Astrocyte of the spinal cord (primary cell): ENCODE data around the gene VPS45.

ENCODE experiments used
- DNase-seq: peaks from one replicate; pipeline ENCODE4 v3.0.0; 2011; ENCODE audit warnings: low read depth, low spot score
- H3K4me3 ChIP-seq: 2 replicates; pipeline ENCODE4 v1.5.1; 2011; ENCODE audit warnings: low read depth, mild to moderate bottlenecking, low read length, moderate library complexity
- CTCF ChIP-seq: IDR thresholded peaks from 2 replicates; pipeline ENCODE4 v1.5.1; 2012; ENCODE audit warnings: low read depth, mild to moderate bottlenecking, low read length, inconsistent platforms
- in situ Hi-C: cut with HindIII; loops from 2 replicates; pipeline ENCODE4 v1.10.0; 2017; ENCODE audit warnings: low sequenced_read_pairs

The VPS45 gene

GRCh38 chr1:150060260-150060659 lies 7.3 kb upstream of the VPS45 start:
- no peak for TF ChIP-seq CTCF
- in situ Hi-C loops, result no loop called here
- H3K4me3 ChIP-seq, result no peak overlapping the region
- no peak for DNase-seq

DNA sequence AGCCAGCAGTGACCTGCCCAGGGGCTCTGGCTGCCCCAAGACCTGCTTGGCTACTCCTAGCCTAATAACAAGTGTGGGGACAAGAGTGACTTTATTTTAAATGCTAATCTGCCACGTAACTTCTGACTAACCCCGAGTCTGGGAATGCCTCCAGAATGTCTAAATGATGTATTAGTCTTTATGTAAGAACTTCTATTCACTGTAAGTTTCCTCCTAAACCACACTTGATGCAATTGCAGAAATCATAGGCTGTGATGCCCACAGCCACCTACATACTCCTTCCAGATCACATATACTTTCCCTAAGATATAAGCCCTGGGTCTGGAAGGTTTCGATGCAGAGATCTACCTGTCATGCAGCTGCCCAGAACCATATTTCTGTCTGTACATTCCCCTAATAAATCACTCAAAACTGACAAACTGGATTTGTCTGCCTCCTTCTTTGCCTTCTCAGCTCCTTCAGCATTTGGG lies 5.9 kb upstream of the VPS45 start:
- in situ Hi-C loops, result no loop called here
- H3K4me3 ChIP-seq, result no peak overlapping the region
- DNase-seq, result peak; percentile 94
- TF ChIP-seq CTCF, result no peak

DNA sequence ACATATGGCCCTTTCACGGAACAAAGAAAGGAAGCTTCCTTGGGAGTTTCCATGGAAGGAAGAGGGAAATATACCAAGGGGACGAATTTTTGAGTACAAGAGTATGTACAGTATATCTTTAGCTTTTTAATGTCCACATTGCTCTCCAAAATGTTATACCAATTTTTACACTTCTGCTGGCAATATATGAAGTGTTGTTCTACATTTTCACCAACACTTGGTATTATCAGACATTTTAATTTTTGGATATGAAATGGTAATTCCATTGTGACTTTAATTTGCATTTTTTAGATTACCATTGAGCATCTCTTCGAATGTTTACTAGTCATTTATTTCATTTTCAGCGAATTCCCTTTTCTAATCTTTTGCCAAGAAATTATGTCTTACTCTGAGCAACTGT lies 5.5 kb upstream of the VPS45 start:
- TF ChIP-seq CTCF, result no peak
- H3K4me3 ChIP-seq, result no peak overlapping the region
- no peak for DNase-seq
- in situ Hi-C loops, result no loop called here

- no peak overlapping the region for H3K4me3 ChIP-seq
- TF ChIP-seq CTCF, result no peak
- in situ Hi-C loops, result no loop called here
- peak; percentile 59 for DNase-seq
Measured at GRCh38 chr1:150065184-150065871, 2.2 kb upstream of the VPS45 start.

DNA sequence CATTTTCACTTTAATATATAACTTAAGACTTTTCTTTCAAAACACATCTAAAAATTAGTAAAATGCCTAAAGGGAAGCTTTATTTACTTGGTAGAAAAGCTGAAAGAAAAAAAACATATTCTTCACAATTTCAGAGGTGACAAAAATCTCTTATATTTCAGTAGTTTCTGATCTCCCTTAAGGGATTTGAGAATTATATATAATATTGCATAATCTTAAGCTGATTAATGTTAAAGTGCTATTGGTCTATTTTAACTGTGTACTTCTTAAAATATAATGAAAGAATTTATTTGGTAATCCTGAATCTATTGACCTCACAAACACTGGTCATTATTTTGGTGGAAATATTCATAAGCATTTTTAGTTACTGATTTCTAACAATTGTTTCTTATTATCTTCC lies 1.2 kb upstream of the VPS45 start:
- DNase-seq, result no peak

DNA sequence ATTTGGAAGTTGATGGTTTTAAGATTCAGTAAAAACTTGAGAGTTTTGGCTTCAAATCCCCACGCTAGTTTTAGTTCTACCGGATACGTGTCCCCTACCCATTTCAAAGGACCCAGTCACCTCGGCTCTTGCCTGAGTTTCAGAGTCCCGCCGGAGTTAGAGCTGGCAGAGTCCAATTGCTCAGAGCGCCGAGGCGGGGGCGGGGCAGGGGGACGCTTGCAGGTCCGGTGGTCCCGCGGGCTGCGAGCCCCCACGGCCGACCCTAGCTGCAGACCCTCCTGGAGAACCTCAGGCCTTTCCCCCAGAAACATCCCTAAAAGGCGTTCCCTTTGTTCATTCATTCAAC lies 765 bp upstream of the VPS45 start:
- in situ Hi-C loops, result no loop called here
- TF ChIP-seq CTCF, result no peak
- no peak for DNase-seq
- H3K4me3 ChIP-seq, result peak overlapping the region; percentile 81

More for the DNA sequence above, 1.2 kb upstream of the VPS45 start:
- no peak for TF ChIP-seq CTCF
- in situ Hi-C loops, result no loop called here
- peak overlapping the region; percentile 81 for H3K4me3 ChIP-seq
